GM18511 (cell line): ENCODE data around the gene GNG4.
"Not testable (repeated sequence)": the region's sequence is repeated elsewhere in the genome, so short reads cannot be mapped to it uniquely, and the experiment has no call there.

ENCODE experiments used
- ATAC-seq: cut with Tn5 transposase; IDR thresholded peaks from one replicate; pipeline ENCODE4 v1.9.1; 2021; ENCODE audit warnings: mild to moderate bottlenecking, moderate library complexity; ENCODE audit not compliant: unreplicated experiment

Gene GNG4

DNA sequence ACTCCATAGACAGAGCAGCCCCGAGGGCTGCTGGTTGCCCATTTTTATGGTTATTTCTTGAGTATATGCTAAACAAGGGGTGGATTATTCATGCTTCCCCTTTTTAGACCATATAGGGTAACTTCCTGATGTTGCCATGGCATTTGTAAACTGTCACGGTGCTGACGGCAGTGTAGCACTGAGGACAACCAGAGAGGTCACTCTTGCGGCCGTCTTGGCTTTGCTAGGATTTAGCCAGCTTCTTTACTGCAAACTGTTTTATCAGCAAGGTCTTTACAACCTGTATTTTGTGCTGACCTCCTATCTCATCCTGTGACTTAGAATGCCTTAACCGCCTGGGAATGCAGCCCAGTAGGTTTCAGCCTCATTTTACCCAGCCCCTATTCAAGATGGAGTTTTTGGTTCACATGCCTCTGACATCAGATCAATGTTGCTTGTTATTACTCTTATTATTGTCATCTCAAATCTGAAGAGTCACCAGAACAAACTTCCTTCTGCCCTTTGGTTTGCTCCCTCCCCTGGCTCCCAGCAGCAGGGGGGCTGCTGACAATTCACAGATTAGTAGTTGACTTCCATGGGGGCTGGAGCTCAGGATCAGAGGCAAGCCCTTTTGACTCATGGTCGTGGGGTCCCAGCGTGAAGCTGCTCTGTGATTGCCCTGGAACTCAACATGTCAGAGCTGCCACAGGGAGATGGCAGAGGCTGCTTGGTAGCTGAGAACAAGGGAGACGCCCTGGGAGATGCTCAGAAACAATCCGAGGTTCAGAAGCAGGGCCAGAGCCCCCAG is 103.0 kb downstream of the GNG4 start:
- not testable (repeated sequence) for ATAC-seq

DNA sequence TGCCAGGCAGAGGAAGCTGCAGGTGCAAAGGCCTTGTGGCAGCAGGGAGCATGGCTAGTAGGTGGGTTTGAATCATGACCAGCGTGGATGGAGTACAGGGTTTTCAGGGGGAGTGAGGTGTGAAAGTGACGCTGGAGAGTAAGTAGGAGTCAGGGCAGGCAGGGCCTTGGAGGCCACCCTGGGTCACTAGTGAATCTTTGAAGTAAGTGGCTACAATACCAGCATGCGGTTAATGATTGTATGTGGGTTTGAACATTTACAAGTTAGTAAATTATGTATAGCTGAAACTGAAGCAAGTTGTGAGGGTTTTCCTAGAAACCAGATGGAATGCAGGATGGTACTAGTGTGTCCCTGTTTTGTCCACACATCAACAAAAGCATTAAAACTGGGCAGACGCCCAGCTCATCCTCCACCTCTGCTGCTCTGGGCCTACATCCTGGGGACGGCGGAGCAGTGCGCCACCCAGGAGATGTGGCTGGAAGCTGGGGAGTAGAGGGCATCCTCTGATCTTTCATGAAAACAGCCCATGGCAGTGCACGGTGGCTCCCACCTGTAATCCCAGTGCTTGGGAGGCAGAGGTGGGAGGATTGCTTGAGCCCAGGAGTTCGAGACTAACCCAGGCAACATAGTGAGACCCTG is 104.2 kb downstream of the GNG4 start:
- no peak for ATAC-seq

DNA sequence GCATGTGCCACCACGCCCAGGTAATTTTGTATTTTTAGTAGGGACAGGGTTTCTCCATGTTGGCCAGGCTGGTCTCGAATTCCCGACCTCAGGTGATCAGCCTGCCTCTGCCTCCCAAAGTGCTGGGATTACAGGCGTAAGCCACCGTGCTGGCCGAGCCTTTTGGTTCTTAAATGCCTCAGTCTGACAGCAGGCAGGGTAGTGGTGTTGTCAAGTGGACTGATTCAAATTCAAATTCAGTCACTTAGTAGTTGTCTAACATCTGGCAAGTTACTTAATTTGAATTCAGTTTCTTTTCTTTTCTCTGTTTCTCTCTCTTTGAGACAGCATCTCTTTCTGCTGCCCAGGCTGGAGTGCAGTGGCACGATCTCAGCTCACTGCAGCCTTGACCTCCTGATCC is 106.7 kb downstream of the GNG4 start:
- not testable (repeated sequence) for ATAC-seq

GRCh38 chr1:235533476-235534168 is 116.0 kb downstream of the GNG4 start:
- ATAC-seq = no peak

DNA sequence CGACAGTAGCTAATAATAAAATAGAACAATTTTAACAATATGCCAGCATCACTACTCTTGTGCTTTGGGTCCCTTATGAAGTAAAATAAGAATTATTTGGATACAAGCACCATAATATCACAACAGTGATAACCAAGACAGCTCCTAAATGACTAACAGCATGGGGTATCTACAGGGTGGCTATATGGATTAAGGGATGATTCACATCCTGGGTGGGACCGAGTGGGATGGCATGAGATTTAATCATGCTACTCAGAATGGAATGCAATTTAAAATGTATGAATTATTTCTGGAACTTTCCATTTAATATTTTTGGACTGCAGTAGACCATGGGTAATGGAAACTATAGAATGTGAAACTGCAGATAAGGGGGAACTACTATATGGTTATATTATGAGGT is 117.2 kb downstream of the GNG4 start:
- no peak for ATAC-seq

DNA sequence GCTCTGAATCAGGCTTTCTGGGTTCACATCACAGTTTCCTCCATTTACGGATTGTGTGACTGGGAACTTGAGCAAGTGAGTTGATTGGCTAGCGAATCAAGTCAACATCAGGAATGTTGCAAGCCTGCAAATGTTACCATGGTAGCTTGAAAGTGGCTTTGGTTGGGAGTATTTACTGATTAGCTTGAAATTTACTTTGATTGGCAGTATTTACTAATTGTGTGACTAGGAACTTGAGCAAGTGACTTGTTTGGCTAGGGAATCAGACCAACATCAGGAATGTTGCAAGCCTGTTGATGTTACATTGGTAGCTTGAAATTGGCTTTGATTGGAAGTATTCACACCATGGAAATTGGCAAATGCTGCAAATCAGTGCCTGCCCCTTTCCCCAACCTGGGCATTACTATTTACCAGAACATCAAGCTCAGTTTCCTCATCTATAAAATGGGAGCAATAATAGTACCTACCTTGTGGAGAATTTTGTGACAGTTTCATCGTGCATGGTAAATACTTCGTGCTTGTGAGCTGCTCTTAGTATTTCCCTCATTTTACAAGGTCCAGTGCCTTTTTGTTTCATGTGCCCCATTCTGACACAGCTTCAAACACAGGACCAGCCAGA is 122.3 kb downstream of the GNG4 start:
- no peak for ATAC-seq

- no peak for ATAC-seq
These were observed 124.3 kb downstream of the GNG4 start for GRCh38 chr1:235525314-235525713.

- ATAC-seq = no peak
These were observed 132.6 kb downstream of the GNG4 start for GRCh38 chr1:235516862-235517446.

- no peak for ATAC-seq
These were observed 133.6 kb downstream of the GNG4 start for GRCh38 chr1:235515844-235516512.

DNA sequence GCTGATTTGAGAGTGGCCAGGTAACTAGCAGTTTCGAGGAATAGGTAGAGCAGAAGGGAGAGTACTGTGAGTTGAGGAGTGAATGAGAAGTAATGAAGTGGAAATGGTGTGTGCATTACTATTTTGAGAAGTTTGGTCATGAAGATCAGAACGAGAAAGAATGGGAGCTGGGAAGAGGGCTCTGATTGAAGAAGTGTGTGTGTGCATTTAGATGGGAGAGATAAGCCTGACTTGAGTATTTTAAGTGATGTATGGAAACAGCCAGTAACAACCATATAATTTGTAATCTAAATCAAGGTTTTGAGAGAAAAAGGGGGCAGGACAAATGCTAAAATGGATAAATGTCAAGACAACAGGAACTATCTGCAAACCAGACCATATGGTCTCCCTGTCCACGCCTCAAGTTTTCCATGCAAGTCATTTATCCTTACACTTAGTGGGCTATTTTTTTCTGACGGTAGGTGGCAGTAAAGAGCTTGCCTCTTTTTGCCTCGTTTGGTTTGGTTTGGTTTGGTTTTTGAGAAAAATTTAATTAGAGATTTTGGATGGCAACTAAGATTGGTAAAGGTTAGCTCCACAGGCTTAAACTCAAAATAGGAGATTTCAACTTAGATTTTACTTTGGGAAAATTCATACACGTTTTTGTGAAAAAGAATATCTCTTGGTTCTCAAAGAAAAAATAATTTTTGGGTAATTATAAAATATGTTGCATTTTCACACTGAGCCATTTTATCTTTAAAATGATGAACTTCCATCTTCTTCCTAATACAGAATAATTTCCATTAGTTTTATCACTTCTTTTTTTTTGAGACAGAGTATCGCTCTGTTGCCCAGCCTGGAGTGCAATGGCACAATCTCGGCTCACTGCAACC is 135.9 kb downstream of the GNG4 start:
- peak; percentile 50 for ATAC-seq

DNA sequence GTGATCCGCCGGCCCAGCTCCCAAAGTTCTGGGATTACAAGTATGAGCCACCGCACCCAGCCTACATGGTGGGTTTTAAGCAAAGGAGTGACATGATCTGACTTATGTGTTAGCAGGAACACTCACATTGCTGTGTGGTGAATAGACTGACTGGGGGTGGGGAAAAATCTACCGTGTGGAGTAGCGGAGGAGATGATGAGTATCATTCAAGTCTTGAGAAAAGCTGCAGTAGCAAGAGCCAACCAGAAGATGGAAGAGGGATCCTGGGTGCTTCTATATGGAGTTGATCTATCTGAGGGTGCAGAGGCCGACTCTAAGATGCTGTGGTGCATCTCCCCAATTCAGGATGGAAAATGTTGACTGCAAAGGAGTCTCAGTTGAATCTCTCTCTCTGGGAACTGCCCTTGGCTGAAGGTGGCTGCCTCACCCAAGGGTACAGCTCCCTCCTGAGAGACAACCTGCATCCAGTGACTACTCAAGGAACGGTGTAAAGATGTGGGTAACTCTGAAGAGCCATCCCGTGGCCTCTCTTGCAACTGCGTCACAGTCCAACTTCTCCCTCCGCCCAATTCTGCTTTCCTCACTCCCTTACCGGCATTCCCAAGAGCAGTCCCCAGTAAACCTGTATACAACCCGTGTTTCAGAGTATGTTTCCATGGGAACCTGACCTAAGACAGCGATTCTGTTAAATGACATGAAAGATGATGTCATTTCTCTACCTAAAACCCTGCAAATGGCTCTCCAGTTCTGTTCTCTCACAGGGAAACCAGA is 137.9 kb downstream of the GNG4 start:
- no peak for ATAC-seq

DNA sequence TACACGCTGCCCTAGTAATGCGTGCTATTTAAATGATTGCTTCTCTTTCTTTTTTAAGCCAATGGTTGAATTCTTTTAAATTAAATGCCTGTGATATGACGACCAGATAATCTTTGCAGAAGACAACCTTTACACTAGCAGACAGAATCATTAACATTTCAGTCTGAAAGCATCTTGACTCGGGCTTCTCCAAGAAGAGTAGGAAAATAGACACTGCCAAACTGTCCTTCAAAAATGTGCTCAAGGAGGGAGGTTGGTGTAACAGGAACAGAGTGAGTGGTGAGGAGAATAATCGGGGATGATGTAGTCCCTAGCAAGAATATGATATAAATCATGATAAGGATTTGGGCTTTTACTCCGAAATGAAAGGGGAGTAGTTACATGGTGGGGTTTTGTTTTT is 138.8 kb downstream of the GNG4 start:
- ATAC-seq = no peak

DNA sequence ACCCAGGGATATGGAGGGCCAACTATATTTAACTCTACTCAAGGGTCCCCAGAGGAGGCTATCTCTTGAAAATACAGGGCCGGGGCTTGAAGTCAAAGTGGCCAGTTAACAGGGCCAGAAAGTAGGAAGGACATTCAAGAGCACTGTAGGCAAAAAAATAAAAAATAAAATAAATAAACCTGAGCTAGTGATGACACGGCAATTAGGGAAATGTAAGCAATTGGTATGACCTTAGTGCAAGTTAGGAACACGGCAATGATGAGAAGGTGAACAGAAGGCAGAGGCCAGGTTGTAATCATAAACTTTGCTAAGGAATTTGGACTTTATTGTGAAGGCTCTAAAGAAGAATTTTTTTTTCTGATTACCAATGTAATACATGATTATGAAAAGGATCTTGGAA is 142.0 kb downstream of the GNG4 start:
- no peak for ATAC-seq

GRCh38 chr1:235504494-235505222 is 144.9 kb downstream of the GNG4 start:
- ATAC-seq = peak; percentile 87

DNA sequence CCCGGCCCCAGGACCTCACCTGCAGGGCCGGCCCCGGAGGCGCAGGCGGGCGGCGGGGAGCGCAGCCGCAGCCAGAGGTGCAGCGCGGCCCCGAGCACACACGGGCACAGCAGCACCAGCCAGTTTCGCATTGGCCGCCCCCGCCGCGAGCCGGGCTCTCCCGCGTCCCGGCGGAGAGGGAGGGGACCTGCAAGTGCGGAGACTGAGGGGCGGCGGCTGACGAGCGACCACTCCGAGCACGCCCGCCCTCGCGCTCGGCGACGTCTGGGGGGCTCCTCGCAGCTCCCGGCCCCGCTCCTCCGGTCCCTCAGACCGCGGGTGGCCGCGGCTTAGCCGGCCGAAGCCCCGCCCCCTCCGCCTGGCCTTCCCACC is 145.5 kb downstream of the GNG4 start, which contains the start of gene B3GALNT2:
Gene B3GALNT2 (minus strand): TSS at position 331 of the 372 bp plus-strand sequence. CDS start 200 bp downstream, at position 131.
- ATAC-seq = peak; percentile 55

- peak; percentile 15 for ATAC-seq
These were observed 146.0 kb downstream of the GNG4 start for GRCh38 chr1:235503403-235504121.

- ATAC-seq = no peak
These were observed 146.8 kb downstream of the GNG4 start for GRCh38 chr1:235502601-235503402.
